KOPT-K1 (cell line): ENCODE results near the gene TEAD1.

Experiments used
- H3K27ac ChIP-seq: fragments of 200-600 bp; sonication (generic); 2 replicates; pipeline ENCODE4 v1.5.1; 2016; ENCODE audit warnings: antibody characterized with exemption, mild to moderate bottlenecking, low read depth, low read length; ENCODE audit not compliant: poor library complexity, severe bottlenecking
- H3K36me3 ChIP-seq: fragments of 200-600 bp; sonication (generic); 2 replicates; pipeline ENCODE4 v1.5.1; 2017; ENCODE audit warnings: antibody characterized with exemption, mild to moderate bottlenecking, low read length, moderate library complexity; ENCODE audit not compliant: insufficient read depth
- H3K9me3 ChIP-seq: fragments of 200-600 bp; sonication (generic); 2 replicates; pipeline ENCODE4 v1.5.1; 2017; ENCODE audit warnings: antibody characterized with exemption, low read length, mild to moderate bottlenecking; ENCODE audit not compliant: insufficient read depth, poor library complexity, severe bottlenecking

The TEAD1 gene

GRCh38 chr11:12783765-12784164 is 109.5 kb downstream of the TEAD1 start:
- Histone ChIP-seq H3K9me3 (no peaks in the 10 kb centered on the region), H3K36me3 (no peaks in the 10 kb centered on the region), H3K27ac (no peak overlapping the region)

GRCh38 chr11:12784445-12784844 is 110.2 kb downstream of the TEAD1 start:
- Histone ChIP-seq H3K36me3 (no peaks in the 10 kb centered on the region), H3K27ac (no peak overlapping the region), H3K9me3 (no peaks in the 10 kb centered on the region)

GRCh38 chr11:12784987-12785386 is 110.8 kb downstream of the TEAD1 start:
- H3K36me3 ChIP-seq, result no peaks in the 10 kb centered on the region
- H3K27ac ChIP-seq, result no peak overlapping the region
- no peaks in the 10 kb centered on the region for H3K9me3 ChIP-seq

GRCh38 chr11:12785901-12786300 is 111.7 kb downstream of the TEAD1 start:
- H3K36me3 ChIP-seq, result no peaks in the 10 kb centered on the region
- no peak overlapping the region for H3K27ac ChIP-seq
- no peaks in the 10 kb centered on the region for H3K9me3 ChIP-seq

- H3K36me3 ChIP-seq, result no peaks in the 10 kb centered on the region
- no peaks in the 10 kb centered on the region for H3K9me3 ChIP-seq
- H3K27ac ChIP-seq, result no peak overlapping the region
Observed at GRCh38 chr11:12786450-12786849, 112.2 kb downstream of the TEAD1 start.

GRCh38 chr11:12786891-12787290 is 112.7 kb downstream of the TEAD1 start:
- no peaks in the 10 kb centered on the region for H3K9me3 ChIP-seq
- H3K27ac ChIP-seq, result no peak overlapping the region
- no peaks in the 10 kb centered on the region for H3K36me3 ChIP-seq

GRCh38 chr11:12787847-12788246 is 113.6 kb downstream of the TEAD1 start:
- H3K27ac ChIP-seq, result no peak overlapping the region
- H3K9me3 ChIP-seq, result no peaks in the 10 kb centered on the region
- H3K36me3 ChIP-seq, result no peaks in the 10 kb centered on the region

- no peaks in the 10 kb centered on the region for H3K9me3 ChIP-seq
- H3K27ac ChIP-seq, result no peak overlapping the region
- H3K36me3 ChIP-seq, result no peaks in the 10 kb centered on the region
Observed at GRCh38 chr11:12789054-12789453, 114.8 kb downstream of the TEAD1 start.

- no peak overlapping the region for H3K27ac ChIP-seq
Observed at GRCh38 chr11:12789596-12790215, 115.5 kb downstream of the TEAD1 start.

GRCh38 chr11:12790861-12791616 is 116.8 kb downstream of the TEAD1 start:
- no peak overlapping the region for H3K27ac ChIP-seq

More at GRCh38 chr11:12789596-12790215, 115.5 kb downstream of the TEAD1 start:
- Histone ChIP-seq H3K9me3 (no peaks in the 10 kb centered on the region), H3K36me3 (no peaks in the 10 kb centered on the region)

GRCh38 chr11:12792018-12792417 is 117.8 kb downstream of the TEAD1 start:
- Histone ChIP-seq H3K36me3 (no peaks in the 10 kb centered on the region), H3K9me3 (no peaks in the 10 kb centered on the region), H3K27ac (no peak overlapping the region)

More at GRCh38 chr11:12790861-12791616, 116.8 kb downstream of the TEAD1 start:
- H3K9me3 ChIP-seq, result no peaks in the 10 kb centered on the region
- no peaks in the 10 kb centered on the region for H3K36me3 ChIP-seq

- Histone ChIP-seq H3K9me3 (no peaks in the 10 kb centered on the region), H3K36me3 (no peaks in the 10 kb centered on the region), H3K27ac (no peak overlapping the region)
Observed at GRCh38 chr11:12792590-12792989, 118.4 kb downstream of the TEAD1 start.

- H3K9me3 ChIP-seq, result no peaks in the 10 kb centered on the region
- H3K36me3 ChIP-seq, result no peaks in the 10 kb centered on the region
- H3K27ac ChIP-seq, result no peak overlapping the region
Observed at GRCh38 chr11:12793065-12793464, 118.8 kb downstream of the TEAD1 start.

- Histone ChIP-seq H3K36me3 (no peaks in the 10 kb centered on the region), H3K27ac (no peak overlapping the region)
Observed at GRCh38 chr11:12793506-12793905, 119.3 kb downstream of the TEAD1 start.

GRCh38 chr11:12794576-12795230 is 120.5 kb downstream of the TEAD1 start:
- Histone ChIP-seq H3K9me3 (no peaks in the 10 kb centered on the region), H3K27ac (no peak overlapping the region), H3K36me3 (no peaks in the 10 kb centered on the region)

More at GRCh38 chr11:12793506-12793905, 119.3 kb downstream of the TEAD1 start:
- H3K9me3 ChIP-seq, result no peaks in the 10 kb centered on the region
